ENCODE results near the gene RAP1GAP2.

DNA sequence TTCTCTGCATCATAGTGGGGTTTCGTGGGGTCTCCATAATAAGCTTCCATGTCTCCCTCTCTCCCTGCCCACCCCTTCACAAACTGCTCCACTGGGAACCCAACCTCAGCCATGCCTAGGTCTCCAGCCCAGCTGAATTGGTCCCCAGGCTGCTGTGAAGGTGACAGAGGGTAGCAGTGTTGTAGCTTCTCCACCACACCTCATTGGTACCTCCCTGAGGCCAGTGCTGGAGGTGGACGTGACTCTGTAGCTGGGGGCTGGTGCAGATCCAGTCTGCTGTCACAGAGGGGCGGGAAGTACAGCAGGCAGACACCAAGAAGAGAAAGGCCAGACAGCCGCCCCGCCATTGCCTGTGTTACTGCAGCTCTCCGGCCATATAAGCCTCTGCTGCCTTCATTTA lies 185.1 kb downstream of the RAP1GAP2 start:
- TF ChIP-seq POLR2A (IDR thresholded peaks at IDR 0.05) = no peak
- TF ChIP-seq, protein P1, sequence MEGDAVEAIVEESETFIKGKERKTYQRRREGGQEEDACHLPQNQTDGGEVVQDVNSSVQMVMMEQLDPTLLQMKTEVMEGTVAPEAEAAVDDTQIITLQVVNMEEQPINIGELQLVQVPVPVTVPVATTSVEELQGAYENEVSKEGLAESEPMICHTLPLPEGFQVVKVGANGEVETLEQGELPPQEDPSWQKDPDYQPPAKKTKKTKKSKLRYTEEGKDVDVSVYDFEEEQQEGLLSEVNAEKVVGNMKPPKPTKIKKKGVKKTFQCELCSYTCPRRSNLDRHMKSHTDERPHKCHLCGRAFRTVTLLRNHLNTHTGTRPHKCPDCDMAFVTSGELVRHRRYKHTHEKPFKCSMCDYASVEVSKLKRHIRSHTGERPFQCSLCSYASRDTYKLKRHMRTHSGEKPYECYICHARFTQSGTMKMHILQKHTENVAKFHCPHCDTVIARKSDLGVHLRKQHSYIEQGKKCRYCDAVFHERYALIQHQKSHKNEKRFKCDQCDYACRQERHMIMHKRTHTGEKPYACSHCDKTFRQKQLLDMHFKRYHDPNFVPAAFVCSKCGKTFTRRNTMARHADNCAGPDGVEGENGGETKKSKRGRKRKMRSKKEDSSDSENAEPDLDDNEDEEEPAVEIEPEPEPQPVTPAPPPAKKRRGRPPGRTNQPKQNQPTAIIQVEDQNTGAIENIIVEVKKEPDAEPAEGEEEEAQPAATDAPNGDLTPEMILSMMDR (IDR thresholded peaks at IDR 0.05) = no peak

All from heart left ventricle (tissue), 13 donors.